Mesenchymal stem cell (in vitro differentiated cells and primary cell): Measurements from ENCODE around the gene FOXE1.

Source experiments
- DNase-seq: peaks from one replicate; pipeline ENCODE4 v3.0.0-alpha.2; 2013
- H2AFZ ChIP-seq: one replicate; pipeline ENCODE4 v1.6.1; 2013; ENCODE audit warnings: low read depth, mild to moderate bottlenecking, control low read depth, inconsistent platforms, low read length, moderate library complexity
- H2AK5ac ChIP-seq: 2 replicates; pipeline ENCODE4 v1.6.1; 2013; ENCODE audit warnings: low read length, moderate library complexity, mild to moderate bottlenecking, inconsistent platforms; ENCODE audit not compliant: severe bottlenecking
- H2BK120ac ChIP-seq: one replicate; pipeline ENCODE4 v1.6.1; 2013; ENCODE audit warnings: low read depth, mild to moderate bottlenecking, inconsistent platforms, low read length, moderate library complexity
- H2BK12ac ChIP-seq, 2 experiments: one replicate each; pipeline ENCODE4 v1.6.1; 2013; ENCODE audit warnings: inconsistent platforms in 2 of 2, low read length in 2 of 2, mild to moderate bottlenecking in 2 of 2, moderate library complexity in 2 of 2, control low read depth in 1 of 2
- H2BK15ac ChIP-seq: one replicate; pipeline ENCODE4 v1.6.1; 2013; ENCODE audit warnings: mild to moderate bottlenecking, low read depth, inconsistent platforms; ENCODE audit not compliant: poor library complexity, severe bottlenecking
- H2BK5ac ChIP-seq: 2 replicates; pipeline ENCODE4 v1.6.1; 2013; ENCODE audit warnings: low read depth, mild to moderate bottlenecking, low read length, control low read depth, inconsistent platforms; ENCODE audit not compliant: poor library complexity, severe bottlenecking
- H3K14ac ChIP-seq, 2 experiments: one replicate each; pipeline ENCODE4 v1.6.1; 2013; ENCODE audit warnings: inconsistent platforms in 2 of 2, low read length in 2 of 2, control low read depth in 1 of 2, mild to moderate bottlenecking in 1 of 2, moderate library complexity in 1 of 2
- H3K18ac ChIP-seq, 2 experiments: one replicate each; pipeline ENCODE4 v1.6.1; 2013; ENCODE audit warnings: inconsistent platforms in 2 of 2, low read length in 2 of 2, control low read depth in 1 of 2, low read depth in 1 of 2, mild to moderate bottlenecking in 1 of 2
- H3K23ac ChIP-seq, 2 experiments: one replicate each; pipeline ENCODE4 v1.6.1; 2013; ENCODE audit warnings: inconsistent platforms in 2 of 2, low read length in 2 of 2, mild to moderate bottlenecking in 2 of 2, moderate library complexity in 2 of 2, control low read depth in 1 of 2
- H3K27ac ChIP-seq: 2 replicates; pipeline ENCODE4 v1.5.1; 2013; ENCODE audit warnings: mild to moderate bottlenecking, moderate library complexity, low read length, control low read depth, inconsistent platforms; ENCODE audit not compliant: poor library complexity, severe bottlenecking
- H3K27me3 ChIP-seq, 2 experiments: 2 replicates each; pipeline versions ENCODE4 v1.6.1 to v1.7.0; 2013; ENCODE audit warnings: low read length in 2 of 2, mild to moderate bottlenecking in 2 of 2, moderate library complexity in 2 of 2, control low read depth in 1 of 2, inconsistent platforms in 1 of 2; ENCODE audit not compliant: control insufficient read depth in 1 of 2, insufficient read depth in 1 of 2
- H3K36me3 ChIP-seq, 2 experiments: 2 replicates each; pipeline versions ENCODE4 v1.6.1 to v1.7.0; 2013; ENCODE audit warnings: low read length in 2 of 2, control low read depth in 1 of 2, inconsistent platforms in 1 of 2, low read depth in 1 of 2, mild to moderate bottlenecking in 1 of 2; ENCODE audit not compliant: insufficient read depth in 2 of 2, control insufficient read depth in 1 of 2
- H3K4ac ChIP-seq, 2 experiments: one replicate each; pipeline ENCODE4 v1.6.1; 2013; ENCODE audit warnings: inconsistent platforms in 2 of 2, low read length in 2 of 2, mild to moderate bottlenecking in 2 of 2, moderate library complexity in 2 of 2, control low read depth in 1 of 2, low read depth in 1 of 2
- H3K4me1 ChIP-seq: 2 replicates; pipeline ENCODE4 v1.6.1; 2013; ENCODE audit warnings: low read depth, low read length, control low read depth; ENCODE audit not compliant: control insufficient read depth, insufficient read depth
- H3K4me2 ChIP-seq: 2 replicates; pipeline ENCODE4 v1.6.1; 2013; ENCODE audit warnings: low read length, mild to moderate bottlenecking, inconsistent platforms; ENCODE audit not compliant: poor library complexity, severe bottlenecking
- H3K4me3 ChIP-seq, 2 experiments: 2 replicates each; pipeline versions ENCODE4 v1.5.1 to v1.7.0; 2013; ENCODE audit warnings: low read length in 2 of 2, mild to moderate bottlenecking in 2 of 2, control low read depth in 1 of 2, low read depth in 1 of 2; ENCODE audit not compliant: insufficient read depth in 1 of 2
- H3K79me1 ChIP-seq: replicated peaks from 2 replicates; pipeline ENCODE4 v1.6.1; 2013; ENCODE audit warnings: mild to moderate bottlenecking, control low read depth, low read length, inconsistent platforms; ENCODE audit not compliant: poor library complexity, severe bottlenecking
- H3K9ac ChIP-seq: 2 replicates; pipeline ENCODE4 v1.7.0; 2013; ENCODE audit warnings: mild to moderate bottlenecking, low read length, moderate library complexity
- H3K9me3 ChIP-seq: 2 replicates; pipeline ENCODE4 v1.7.0; 2013; ENCODE audit warnings: mild to moderate bottlenecking, low read length; ENCODE audit not compliant: control insufficient read depth
- H4K8ac ChIP-seq: one replicate; pipeline ENCODE4 v1.6.1; 2013; ENCODE audit warnings: inconsistent platforms, mild to moderate bottlenecking, low read length, moderate library complexity
- H4K91ac ChIP-seq: one replicate; pipeline ENCODE4 v1.6.1; 2013; ENCODE audit warnings: mild to moderate bottlenecking, low read length, inconsistent platforms
- whole genome bisulfite sequencing: methylation state at CpG from one replicate; pipeline ENCODE4 v1.1.7; 2013; ENCODE audit warnings: mixed read lengths; 5-methylcytosine and 5-hydroxymethylcytosine counted together

The FOXE1 gene

DNA sequence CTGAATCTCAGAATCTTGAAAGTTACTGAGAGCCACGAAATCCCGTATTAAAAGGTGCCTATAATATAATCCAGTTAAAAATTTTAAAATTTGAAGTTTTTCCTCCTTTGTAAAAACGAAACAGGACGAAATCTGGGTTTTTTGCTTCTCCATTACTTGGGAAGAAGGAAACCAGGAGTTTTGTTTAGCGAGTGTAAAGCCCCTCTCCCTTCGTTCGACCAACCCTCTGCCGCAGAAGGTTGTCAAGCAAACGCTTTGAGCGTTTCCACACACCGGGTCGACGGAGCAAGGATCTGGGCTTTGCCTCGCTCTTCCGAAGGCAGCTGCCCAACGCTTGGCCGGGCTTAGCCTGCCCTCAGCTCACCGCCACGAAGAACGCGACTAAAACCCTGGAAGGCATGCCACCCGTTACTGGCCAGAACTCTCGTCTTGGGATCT lies 1.6 kb upstream of the FOXE1 start:
- no peak overlapping the region for H2AK5ac ChIP-seq
- no peaks in the 10 kb centered on the region for H3K79me1 ChIP-seq
- no peak overlapping the region for H3K14ac ChIP-seq
- peak overlapping the region in 1 of 2 experiments; percentile 69 for H3K4me3 ChIP-seq
- H3K23ac ChIP-seq, result no peak overlapping the region
- H2BK12ac ChIP-seq, result no peak overlapping the region
- WGBS, result 1% methylated on average over 21 of the region's 23 CpGs
- no peak overlapping the region for H3K27ac ChIP-seq
- H2BK15ac ChIP-seq, result no peak overlapping the region
- peaks cover 0 to 3% of the 10 kb centered on the region in 2 experiments for H3K36me3 ChIP-seq
- H3K18ac ChIP-seq, result no peak overlapping the region
- DNase-seq, result no peak
- H2AFZ ChIP-seq, result no peak overlapping the region
- no peak overlapping the region for H3K4ac ChIP-seq
- no peak overlapping the region for H4K91ac ChIP-seq
- peaks cover 89 to 91% of the 10 kb centered on the region in 2 experiments for H3K27me3 ChIP-seq
- no peak overlapping the region for H4K8ac ChIP-seq
- no peak overlapping the region for H3K9ac ChIP-seq
- H3K4me2 ChIP-seq, result no peak overlapping the region
- no peak overlapping the region for H2BK120ac ChIP-seq
- H3K4me1 ChIP-seq, result peaks cover 31% of the 10 kb centered on the region
- H3K9me3 ChIP-seq, result peaks cover 15% of the 10 kb centered on the region
- H2BK5ac ChIP-seq, result no peak overlapping the region

DNA sequence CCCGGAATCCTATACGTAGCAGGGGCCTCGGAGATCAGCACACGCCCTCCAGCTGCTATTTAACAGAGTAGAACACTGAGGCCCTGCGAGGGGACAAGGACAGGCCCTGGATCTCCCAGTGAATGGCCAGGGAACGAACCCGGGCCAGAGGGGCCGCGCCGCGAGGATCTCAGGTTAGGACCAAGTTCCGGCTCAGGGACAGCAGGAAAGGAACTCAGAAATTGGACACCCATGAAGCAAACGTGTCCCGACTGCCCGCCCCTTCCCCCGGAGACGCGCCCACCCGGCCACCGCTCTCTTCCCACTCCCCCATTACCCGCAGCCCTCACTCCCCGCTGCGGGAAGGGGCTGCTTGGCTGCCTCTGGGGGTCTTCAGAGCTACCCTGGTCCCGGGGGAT lies 1.0 kb upstream of the FOXE1 start:
- no peak overlapping the region for H3K18ac ChIP-seq
- H3K9ac ChIP-seq, result no peak overlapping the region
- H3K4ac ChIP-seq, result no peak overlapping the region
- H2BK5ac ChIP-seq, result no peak overlapping the region
- no peak overlapping the region for H3K4me2 ChIP-seq
- no peaks in the 10 kb centered on the region for H3K79me1 ChIP-seq
- no peak overlapping the region for H3K14ac ChIP-seq
- H3K23ac ChIP-seq, result no peak overlapping the region
- peaks cover 89 to 91% of the 10 kb centered on the region in 2 experiments for H3K27me3 ChIP-seq
- WGBS, result 3% methylated on average over 12 of the region's 24 CpGs
- H3K9me3 ChIP-seq, result peaks cover 13% of the 10 kb centered on the region
- H2BK15ac ChIP-seq, result no peak overlapping the region
- H3K27ac ChIP-seq, result no peak overlapping the region
- H2BK120ac ChIP-seq, result no peak overlapping the region
- no peak for DNase-seq
- H3K36me3 ChIP-seq, result peaks cover 0 to 3% of the 10 kb centered on the region in 2 experiments
- no peak overlapping the region for H2BK12ac ChIP-seq
- no peak overlapping the region for H2AFZ ChIP-seq
- H2AK5ac ChIP-seq, result no peak overlapping the region
- peaks cover 33% of the 10 kb centered on the region for H3K4me1 ChIP-seq
- H4K91ac ChIP-seq, result no peak overlapping the region
- no peak overlapping the region for H4K8ac ChIP-seq
- no peak overlapping the region for H3K4me3 ChIP-seq

DNA sequence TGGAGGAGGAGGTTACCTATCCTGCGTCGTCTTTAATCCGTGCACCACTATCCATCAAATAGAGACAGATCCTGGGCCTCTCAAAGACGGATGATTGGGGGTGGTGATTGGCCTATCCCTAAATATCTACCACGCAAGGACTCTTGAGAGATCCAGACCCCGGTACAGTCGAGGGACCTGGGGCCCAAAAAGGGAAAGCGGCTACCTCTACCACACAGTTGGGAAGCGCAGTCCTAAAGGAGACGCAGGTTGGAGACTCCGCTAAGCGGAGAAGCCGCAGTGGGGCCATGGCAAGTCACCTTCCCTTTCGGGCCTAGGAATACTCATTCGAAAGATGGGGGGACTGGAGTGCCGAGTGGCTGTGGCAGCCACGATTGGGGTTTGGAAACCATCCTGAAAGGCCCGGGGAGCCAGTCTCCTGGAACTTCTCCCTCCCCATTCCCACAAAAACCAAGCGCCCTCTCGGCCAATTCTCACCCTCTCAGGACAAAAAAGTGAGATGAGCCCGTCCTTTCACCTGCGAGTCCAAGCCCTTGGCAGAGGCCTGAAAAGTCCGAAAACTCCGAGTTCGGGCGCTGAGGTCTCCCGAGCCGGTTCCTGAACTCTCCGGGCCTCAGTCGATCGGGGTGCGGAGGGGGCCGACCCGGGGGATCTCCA lies 499 bp upstream of the FOXE1 start:
- Histone ChIP-seq H4K8ac (no peak overlapping the region), H3K79me1 (no peaks in the 10 kb centered on the region), H3K27me3 (peaks cover 89 to 91% of the 10 kb centered on the region in 2 experiments), H3K14ac (no peak overlapping the region), H2BK5ac (no peak overlapping the region), H3K9me3 (peaks cover 13% of the 10 kb centered on the region), H3K9ac (no peak overlapping the region), H4K91ac (no peak overlapping the region), H3K27ac (no peak overlapping the region), H3K36me3 (peaks cover 0 to 3% of the 10 kb centered on the region in 2 experiments), H3K18ac (no peak overlapping the region), H2BK120ac (no peak overlapping the region), H2BK12ac (no peak overlapping the region), H2AFZ (no peak overlapping the region), H2BK15ac (no peak overlapping the region), H3K23ac (no peak overlapping the region), H2AK5ac (no peak overlapping the region), H3K4me2 (no peak overlapping the region), H3K4me1 (peaks cover 35% of the 10 kb centered on the region), H3K4ac (no peak overlapping the region), H3K4me3 (no peak overlapping the region)
- DNase-seq, result no peak
- WGBS, result 2% methylated on average over 29 of the region's 34 CpGs

DNA sequence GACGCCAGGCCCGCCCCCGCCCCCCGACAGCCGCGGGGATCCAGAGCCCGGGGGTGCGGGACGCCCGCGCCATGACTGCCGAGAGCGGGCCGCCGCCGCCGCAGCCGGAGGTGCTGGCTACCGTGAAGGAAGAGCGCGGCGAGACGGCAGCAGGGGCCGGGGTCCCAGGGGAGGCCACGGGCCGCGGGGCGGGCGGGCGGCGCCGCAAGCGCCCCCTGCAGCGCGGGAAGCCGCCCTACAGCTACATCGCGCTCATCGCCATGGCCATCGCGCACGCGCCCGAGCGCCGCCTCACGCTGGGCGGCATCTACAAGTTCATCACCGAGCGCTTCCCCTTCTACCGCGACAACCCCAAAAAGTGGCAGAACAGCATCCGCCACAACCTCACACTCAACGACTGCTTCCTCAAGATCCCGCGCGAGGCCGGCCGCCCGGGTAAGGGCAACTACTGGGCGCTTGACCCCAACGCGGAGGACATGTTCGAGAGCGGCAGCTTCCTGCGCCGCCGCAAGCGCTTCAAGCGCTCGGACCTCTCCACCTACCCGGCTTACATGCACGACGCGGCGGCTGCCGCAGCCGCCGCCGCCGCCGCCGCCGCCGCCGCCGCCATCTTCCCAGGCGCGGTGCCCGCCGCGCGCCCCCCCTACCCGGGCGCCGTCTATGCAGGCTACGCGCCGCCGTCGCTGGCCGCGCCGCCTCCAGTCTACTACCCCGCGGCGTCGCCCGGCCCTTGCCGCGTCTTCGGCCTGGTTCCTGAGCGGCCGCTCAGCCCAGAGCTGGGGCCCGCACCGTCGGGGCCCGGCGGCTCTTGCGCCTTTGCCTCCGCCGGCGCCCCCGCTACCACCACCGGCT lies 1.0 kb downstream of the FOXE1 start:
- no peak overlapping the region for H3K23ac ChIP-seq
- H2AK5ac ChIP-seq, result no peak overlapping the region
- no peak overlapping the region for H4K91ac ChIP-seq
- no peak overlapping the region for H3K9ac ChIP-seq
- DNase-seq, result no peak
- H2AFZ ChIP-seq, result no peak overlapping the region
- peaks cover 29% of the 10 kb centered on the region for H3K4me1 ChIP-seq
- H3K4me2 ChIP-seq, result peak overlapping the region; percentile 18
- no peak overlapping the region for H2BK5ac ChIP-seq
- no peak overlapping the region for H3K4ac ChIP-seq
- no peak overlapping the region for H2BK120ac ChIP-seq
- H4K8ac ChIP-seq, result no peak overlapping the region
- WGBS, result 5% methylated on average over 90 of the region's 125 CpGs
- no peak overlapping the region for H3K14ac ChIP-seq
- H2BK12ac ChIP-seq, result no peak overlapping the region
- peaks cover 0 to 3% of the 10 kb centered on the region in 2 experiments for H3K36me3 ChIP-seq
- peaks cover 88 to 91% of the 10 kb centered on the region in 2 experiments for H3K27me3 ChIP-seq
- H3K18ac ChIP-seq, result no peak overlapping the region
- no peak overlapping the region for H3K27ac ChIP-seq
- H3K9me3 ChIP-seq, result peaks cover 13% of the 10 kb centered on the region
- H2BK15ac ChIP-seq, result no peak overlapping the region
- H3K79me1 ChIP-seq, result no peaks in the 10 kb centered on the region
- H3K4me3 ChIP-seq, result peak overlapping the region; percentile 33 to 49
